HG03139 (cell line): Measurements from ENCODE around the gene ICAM2.

Source experiments
- ATAC-seq: cut with Tn5 transposase; IDR thresholded peaks from one replicate; pipeline ENCODE4 v1.9.1; 2021; ENCODE audit not compliant: unreplicated experiment

Gene ICAM2

DNA sequence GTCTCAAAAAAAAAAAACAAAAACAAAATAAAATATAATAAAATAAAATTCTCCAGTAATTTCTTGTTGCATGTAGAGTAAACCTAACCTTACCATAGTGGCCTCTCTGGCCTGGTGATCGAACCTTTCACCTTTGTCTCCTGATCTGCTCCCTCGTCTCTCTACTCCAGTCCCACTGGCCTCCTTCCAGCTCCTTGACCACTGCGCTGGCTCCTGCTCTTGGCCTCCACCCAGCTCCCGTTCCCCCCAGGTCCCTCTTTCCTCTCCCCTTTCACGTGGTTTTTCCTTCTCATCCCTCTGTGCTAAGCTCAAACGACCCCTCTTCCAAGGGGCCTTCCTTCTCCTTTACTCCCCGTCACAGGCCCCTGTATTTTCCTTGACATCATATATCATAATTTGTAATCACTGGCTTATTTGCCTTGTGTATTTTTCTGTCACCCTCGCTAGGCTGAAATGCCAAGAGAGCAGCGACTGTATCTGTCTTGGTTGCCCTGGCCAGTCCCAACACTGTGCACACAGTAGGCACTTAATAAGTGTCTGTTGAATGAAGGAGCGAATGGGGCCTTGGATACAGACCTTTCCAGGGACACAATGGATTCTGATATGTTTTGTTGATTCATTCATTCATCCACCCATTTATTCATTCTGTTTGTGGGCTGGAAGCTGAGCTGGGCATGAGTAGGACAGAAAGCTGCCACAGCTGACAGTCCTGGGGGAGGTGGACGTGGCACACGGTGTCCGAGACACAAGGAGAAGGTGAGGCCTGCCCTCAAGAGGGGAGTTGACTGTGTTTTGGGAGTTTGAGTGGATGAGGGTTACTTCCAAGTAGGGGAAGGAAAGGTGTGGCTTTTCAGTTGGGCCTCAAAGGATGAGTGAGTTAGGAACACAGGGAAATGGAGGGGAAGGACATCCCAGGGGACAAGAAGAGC lies 41.9 kb downstream of the ICAM2 start:
- ATAC-seq: no peak

DNA sequence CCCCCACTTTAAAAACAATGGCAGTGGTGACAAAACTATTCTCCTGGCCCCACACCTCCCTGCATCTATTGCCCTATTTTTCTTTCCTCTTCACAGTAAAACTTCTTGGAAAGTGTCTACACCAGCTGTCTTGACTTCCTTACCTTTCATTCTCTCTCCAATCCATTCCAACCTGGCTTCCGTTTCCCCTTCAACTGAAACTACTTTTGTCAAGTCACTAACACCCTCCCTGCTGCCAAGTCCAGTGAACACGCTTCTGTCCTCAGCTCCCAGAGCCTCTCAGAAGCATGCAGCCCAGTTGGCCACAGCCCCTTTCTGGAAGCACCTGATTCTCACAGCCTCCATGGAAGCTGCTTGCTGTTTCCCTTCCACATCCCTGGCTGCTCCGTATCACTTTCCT lies 43.7 kb downstream of the ICAM2 start:
- no peak for ATAC-seq

DNA sequence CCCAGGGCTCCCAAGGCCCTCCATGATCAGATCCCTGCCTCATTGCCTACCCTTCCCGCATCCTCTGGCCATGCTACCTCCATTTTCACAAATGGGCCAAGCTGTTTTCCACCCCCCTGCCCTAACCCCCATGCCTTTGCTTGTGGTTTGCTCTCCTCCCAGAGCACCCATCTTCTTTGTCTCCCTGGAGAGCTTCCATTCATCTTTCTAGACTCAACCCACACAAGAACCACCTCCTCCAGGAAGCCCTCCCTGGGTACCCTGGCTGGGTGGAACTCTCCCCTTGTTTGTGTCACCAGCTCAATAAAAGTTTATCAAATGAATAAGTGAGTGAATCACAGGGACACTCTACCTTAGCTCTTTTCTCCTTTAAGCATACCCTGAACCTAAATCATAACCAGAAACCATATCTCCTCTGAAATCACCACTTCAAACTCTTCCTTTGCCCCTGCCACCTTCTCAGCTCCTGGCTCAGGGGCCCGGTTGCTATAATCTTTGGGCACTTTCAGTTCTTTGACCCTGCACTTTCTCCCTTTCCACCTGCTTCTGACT lies 44.8 kb downstream of the ICAM2 start:
- ATAC-seq: no peak

DNA sequence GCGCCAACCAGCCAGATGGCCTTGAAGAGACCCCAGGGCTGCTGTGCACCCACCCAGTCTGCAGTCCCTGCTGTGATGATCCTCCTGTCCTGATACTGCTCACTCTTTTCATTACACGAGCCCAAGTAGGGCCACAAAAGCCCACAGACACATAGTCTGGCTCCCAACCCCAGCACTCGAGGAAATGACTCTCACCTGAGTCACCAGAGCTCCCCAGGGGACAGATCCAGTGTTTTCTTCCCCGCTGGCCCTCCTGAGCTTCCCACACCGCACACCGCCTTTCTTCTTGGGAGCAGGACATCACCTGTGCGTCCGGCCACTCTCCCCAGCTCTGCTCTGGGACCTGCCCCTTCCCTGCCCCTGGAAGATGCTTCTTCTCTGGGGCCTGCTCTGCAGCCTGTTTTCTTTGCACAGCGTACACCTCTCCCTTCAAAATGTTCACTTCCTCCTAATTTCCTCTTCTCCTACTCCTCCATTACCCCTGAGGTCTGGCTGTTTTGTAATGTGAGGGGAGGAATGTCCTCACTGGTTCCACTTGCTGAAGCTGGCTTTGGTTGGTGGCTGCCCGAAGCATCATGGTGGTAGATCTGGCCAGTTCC lies 45.7 kb downstream of the ICAM2 start:
- no peak for ATAC-seq

DNA sequence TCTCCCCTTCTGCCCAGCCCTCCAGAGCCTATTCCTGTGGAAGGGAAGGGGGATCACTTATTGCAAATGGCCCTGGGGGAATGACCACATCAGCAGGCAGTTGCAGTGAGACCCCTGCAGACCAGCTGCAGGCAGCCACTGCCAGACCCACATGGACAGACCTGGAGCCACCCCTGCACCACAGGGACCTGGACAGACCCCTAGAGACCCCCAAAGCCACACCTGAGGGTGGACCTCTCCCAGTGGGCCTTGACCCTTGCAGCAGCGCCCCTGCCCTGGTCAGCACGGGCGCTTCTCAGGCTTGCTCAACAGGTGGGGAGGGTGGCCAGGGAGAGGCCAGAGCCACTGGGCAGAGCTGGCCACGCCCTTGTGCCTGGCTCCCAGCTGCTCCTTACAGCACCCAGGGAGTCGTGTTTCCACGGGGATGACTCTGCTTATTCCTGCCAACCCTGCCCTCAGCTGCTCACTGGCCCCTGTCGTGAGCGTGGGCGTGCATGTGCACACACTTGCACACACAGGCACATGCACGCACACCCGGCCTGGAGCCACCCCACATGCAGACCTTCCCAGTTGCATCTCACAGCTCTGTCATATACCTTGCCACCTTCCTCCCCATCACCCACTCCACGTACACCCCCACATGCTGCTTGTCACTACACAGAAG lies 46.4 kb downstream of the ICAM2 start:
- no peak for ATAC-seq

DNA sequence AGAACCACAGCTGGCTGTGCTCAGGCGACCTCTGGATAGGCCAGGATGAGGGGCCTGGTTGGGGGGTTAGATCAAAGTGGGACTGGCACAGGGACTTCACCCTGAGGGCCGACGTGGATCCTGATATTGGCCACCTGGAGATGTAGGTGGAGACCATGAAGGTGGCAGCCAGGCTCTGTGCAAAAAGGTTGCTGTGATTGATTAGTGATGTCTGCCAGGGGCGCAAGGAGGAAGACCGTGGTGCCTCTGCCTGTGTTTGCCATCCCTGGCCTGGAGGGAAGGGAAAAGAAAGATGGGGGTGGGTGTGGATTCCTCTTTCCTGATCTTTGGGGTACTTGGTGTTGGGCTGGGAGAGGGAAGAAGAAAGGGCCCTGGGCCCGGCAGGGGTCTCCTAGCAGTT lies 47.2 kb downstream of the ICAM2 start:
- ATAC-seq: no peak

DNA sequence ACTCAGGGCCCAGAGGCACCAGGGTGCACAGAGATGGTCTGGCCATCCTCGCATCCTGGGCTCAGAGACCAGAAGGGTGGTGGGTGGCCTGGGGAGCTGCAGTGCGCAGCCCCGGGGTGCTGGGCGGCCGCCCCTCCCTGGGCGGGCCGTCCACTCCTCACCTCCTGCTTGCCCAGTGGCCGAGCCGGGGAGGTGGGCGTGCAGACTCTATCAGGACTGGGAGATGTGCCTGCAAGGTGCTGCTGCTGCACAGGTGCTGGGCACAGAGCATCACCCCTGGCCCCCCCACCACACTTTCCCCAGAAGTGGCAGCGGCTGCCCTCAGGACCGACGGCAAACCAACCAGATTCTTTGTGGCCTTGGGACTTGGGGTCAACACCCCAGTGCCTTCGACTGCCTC lies 47.6 kb downstream of the ICAM2 start, which contains the start of gene SCN4A:
TSS of gene SCN4A (minus strand) at position 123 of the 400 bp plus-strand sequence. CDS start at position 46, 77 bp downstream.
- ATAC-seq: no peak

DNA sequence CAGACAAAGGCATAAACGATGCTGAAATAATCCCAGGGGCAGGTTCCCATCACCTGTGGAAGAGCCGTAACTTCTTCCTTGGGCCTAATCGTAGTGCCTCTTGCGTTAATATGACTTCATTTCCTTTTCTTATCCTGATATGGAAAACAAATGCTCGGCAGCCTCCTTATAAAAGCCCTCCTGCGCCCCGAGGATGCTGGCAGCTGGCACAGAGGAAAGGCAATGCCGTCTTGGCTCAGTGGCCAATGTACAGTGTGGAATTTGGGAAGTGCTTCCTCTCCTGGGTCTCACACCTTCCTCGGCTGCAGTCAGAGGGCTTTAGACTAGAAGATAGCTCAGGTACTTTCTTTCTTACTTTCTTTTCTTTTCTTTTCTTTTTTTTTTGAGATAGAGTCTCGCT lies 51.2 kb downstream of the ICAM2 start:
- ATAC-seq: no peak

DNA sequence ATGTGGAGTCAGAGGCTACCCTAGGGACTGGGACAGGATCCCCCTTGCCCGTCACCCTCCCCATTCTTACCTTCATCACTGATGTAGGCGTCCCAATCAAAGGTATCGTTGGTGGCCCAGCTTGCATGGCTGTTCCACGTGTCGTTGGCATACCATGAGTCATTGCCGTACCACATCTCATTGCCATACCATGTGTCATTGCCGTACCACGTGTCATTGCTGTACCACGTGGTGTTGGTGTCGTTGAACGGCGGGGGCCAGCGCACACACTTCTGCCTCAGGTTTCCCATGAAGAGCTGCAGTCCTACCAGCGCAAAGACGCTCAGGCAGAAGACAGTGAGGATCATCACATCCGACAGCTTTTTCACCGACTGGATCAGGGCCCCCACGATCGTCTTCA lies 52.5 kb downstream of the ICAM2 start:
- ATAC-seq: no peak

DNA sequence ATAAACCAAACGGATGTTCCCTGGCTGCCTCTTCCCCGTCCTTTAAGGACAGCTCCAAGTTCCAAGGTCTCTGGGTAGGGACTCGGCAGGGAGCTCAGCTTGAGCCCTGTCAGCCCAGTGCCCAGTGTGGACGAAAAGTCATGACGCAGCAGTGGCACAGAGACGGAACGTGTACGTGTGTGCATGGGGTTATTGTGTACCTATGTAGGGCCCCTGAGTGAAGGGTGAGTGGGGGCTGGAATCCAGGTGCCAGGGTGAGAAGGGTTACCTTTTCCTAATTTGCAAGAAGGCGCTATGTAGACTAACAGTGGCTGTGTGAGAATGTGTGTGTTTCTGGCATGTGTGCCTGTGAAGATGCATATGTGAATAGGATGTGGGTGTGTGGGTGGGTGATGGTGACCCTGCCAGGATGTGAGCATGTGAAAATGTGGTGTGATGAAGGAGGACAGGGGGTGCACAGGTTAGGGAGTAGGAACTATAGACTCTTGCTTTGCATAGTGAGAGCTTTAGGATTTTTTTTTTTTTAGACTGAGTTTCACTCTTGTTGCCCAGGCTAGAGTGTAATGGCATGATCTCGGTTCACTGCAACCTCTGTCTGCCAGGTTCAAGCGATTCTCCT lies 53.7 kb downstream of the ICAM2 start:
- ATAC-seq: no peak

DNA sequence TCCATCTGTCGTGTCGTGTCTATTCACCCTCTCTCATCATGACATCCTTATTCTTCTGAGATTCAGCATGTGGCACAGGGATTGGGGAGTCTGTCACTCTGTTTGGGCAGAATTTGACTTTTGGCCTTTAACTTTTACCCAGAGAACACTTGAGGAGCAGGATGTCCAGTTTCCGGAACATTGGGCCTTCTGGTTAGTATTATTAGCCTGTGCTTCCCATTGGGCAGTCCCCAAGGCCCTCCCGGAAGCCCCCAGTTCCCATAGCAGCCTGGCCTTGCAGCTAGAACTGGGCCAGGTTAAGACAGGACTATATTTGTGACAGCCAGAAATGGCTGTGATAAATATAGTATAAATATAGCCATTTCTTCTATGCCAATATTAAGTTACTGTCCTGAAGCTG lies 57.3 kb downstream of the ICAM2 start:
- no peak for ATAC-seq

DNA sequence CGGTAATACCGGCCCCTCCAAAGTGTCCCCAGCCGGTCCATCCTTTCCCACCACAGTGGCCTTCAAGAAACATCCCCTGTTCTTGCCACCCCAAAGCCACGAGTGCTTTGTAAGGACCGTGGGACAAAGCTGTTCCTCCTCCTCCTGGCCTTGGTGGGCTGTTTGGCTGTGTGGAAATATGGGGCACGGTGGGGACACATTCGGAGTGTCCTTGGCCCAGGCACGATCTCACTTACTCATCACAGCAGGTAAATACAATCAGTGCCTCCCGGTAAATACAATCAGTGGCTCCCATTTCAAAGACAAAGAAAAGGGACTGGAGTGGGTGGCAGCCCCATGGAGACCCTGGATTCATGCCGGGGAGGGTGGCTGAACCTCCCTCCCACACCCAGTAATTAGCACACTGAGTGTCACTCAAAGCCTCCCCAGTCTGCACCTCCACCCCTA lies 58.1 kb downstream of the ICAM2 start:
- ATAC-seq: no peak

DNA sequence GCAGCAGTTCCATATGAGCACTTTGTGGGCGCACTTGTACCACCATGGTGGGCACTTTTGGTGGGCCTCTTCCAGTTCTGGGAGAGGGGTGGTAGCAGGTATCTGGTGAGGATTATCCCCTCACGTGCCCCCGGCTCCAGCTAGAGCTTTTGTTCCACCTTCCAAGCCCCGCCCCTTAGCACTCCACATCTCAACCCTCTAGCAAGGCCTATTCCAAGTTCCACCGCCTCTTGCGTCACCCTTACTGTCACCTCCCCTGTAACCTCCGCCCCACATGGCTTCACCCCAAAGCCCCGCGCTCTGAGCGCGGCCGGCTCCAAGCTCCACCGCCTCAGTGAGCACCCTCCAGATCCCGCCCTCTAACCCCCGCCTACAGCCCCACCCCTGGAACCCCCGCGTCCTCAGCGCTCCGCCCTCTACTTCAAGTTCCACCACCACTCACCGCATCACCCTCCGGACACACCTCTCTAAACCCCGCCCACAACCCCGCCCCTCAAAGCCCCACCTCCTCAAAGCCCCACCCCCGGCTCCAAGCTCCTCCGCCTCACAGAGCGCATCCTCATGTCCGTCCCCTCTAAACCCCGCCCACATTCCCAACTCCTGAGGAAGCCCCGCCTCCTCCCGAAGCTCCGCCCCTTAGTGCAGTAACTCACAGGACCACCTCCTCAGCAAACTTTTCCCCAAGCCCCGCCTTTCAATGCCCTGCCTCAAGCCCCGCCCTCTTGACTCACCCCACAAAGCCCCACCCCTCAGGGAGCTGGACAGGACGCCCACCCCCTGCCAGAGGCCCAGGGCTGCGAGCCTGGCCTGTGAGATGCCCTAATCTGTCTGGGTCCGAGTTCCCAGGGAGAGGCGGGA lies 58.8 kb downstream of the ICAM2 start:
- no peak for ATAC-seq

DNA sequence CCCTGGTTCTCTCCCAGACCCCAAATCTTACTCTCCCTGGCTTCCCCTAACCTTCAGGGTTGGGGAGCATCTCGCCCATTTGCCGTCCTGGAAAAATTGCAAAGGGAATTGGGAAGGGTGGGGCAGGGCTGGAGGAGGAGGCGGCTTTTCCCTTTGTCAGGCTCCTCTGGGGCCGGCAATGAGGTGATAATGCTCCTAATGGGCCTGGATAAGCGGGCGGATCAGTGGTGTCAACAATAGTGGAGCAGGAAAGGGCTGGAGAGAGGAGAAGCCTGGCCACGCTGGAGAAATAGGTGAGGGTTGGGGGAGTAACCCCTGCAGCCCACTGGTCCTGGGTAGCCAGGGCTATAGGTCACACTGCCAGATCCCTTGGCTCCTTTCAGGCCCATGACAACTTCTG lies 60.0 kb downstream of the ICAM2 start:
- no peak for ATAC-seq

DNA sequence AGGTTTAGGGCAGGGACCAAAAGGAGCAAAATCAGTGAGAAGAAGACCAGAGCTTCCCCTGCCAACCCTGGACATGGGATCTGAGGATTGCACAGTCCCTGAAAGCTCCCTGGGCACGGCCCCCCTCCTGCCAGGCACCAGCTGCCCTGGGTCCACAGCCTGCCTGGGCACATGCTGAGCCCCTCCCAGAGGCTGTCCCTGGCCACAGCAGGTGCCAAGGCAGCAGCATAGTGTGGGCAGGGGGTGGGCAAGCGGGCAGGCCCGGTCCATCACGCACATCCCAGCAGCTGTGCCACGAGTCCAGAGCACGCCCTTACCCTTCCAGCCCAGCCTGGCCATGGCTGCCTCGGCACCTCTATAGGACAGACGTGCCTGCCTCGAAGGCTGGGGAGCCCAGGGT lies 60.4 kb downstream of the ICAM2 start:
- no peak for ATAC-seq

DNA sequence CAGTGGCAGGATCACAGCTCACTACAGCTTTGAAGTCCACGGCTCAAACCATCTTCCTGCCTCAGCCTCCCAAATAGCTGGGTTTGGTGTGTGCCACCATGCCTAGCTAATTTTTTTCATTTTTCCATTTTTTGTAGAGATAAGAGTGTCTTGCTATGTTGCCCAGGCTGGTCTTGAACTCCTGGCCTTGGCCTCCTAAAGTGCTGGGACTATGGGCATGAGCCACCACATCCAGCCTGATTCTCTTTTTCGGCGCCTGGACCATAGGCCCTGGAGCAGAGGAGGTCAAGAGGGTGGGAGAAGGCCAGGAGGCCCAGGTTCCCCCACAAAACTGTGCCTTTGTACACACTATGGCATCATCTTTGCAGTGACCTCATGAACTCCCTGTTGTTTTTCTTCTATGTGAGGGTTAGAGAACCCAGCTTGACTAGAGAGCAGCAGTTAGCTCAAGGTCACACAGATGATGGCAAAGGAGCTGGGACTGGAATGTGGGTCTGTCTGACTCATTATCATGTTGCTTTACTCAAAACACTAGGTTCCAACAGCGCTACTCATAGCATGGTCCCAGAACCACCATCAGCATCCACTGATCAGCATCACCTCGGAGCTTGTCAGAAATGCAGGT lies 64.0 kb downstream of the ICAM2 start:
- no peak for ATAC-seq

DNA sequence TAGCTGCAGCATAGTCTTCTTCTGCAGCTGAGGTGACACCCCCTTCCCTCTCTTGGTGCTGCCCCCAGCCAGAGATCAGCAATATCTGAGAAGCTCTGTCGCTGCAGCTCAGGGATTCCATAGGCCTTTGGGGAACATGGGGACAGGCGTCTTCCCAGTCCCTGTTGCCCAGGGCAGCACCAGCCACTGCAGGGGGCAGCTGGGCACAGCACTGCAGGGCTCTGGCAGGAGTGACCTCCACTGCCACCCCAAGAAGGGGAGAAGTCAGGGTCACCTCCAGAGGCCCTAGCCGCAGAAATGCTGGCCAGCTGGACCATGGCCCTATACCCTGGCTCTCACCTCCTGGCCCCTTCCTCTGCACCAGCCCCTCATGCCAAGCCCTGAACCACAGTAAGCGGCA lies 64.6 kb downstream of the ICAM2 start:
- no peak for ATAC-seq

DNA sequence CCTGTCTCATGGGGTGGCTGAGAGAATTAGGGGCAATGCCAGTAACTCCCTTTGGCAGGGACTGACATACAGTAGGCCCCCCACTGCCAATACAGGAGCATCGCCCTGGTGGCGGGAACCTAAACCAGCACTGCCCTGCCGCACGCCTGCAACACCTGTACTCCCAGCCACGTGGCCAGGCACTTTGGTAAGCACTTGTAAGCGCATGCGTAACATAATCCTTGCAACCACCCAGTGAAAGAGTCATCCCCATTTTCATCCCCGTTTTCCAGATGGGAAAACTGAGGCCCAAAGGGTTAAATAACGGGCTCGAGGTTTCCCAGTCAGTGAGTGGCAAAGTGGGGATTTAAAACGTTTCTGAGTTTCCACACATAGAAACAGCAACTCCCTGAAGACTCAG lies 65.2 kb downstream of the ICAM2 start:
- ATAC-seq: no peak

DNA sequence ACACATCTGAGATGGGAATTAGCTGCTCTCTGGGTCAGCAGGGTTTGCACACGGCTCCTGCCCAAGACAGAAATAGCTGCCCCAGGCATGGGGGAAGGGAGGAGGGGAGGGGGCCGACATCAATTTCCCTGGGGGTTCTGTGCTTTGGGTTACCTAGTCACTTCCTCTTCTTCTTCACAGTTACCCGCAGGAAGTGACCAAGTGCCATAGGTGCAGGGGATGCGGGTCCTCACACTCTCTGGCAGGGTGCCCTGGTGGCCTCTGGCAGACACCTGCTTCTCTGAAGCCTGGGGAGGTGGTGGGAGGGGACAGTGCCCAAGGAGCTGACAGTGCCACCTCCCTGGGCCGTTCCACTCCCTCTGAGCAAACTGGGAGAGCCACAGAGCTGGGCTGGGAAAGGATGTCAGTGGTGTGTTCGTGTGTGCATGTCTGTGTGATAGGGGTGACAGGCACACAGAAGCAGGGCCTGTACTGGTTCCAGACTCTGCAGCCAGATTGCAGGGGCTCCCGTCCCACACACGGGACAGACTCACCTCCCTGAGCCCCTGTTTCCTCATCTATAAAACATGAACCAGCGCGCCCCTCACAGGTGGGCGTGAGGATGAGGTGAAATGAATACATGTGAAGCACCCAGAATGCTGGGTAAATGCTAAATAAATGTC lies 65.9 kb downstream of the ICAM2 start:
- ATAC-seq: peak; percentile 63
